NOMO-1 (cell line): ENCODE results near the gene CPLANE2.
A peak's percentile ranks its signal among the peaks of the same experiment; 100 is the strongest.
"Not testable (repeated sequence)": the region's sequence is repeated elsewhere in the genome, so short reads cannot be mapped to it uniquely, and the experiment has no call there.

ENCODE experiments used
- DNase-seq, 2 experiments: peaks; one replicate each; lab custom pipeline; 2025; ENCODE audit not compliant: unreplicated experiment in 2 of 2; lab: John Stamatoyannopoulos, UW

Gene CPLANE2

DNA sequence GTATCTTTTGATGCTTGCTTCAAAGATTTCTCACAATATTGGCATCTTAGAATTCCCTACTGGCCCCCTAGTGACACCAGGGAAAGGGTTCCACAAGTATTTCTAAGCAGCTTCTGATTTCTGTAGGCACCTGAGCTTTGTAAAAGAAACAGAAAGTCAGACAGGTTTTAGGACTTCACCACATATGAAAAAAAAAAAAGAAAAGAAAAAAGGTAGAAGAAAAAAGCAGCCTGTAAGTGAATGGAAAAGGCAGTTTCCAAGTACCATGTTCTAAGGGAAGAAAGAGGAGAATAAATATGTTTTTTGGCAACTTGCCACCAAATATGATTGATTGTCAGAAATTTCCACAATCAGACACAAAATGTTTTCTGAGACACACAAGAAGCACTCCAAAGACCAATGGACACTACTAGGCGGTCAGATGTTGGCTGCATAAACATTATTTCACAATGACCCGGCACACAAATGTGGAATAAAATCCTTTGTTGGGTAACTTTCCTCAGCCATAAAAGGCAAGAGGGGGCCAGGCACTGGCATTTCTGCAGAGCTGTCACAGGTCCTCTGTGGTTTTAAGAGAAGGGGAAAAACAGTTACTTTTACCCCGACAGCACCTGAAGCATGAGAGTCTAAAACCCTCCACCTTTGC is 12.7 kb upstream of the CPLANE2 start:
- peak; percentile 8 to 9 for DNase-seq

DNA sequence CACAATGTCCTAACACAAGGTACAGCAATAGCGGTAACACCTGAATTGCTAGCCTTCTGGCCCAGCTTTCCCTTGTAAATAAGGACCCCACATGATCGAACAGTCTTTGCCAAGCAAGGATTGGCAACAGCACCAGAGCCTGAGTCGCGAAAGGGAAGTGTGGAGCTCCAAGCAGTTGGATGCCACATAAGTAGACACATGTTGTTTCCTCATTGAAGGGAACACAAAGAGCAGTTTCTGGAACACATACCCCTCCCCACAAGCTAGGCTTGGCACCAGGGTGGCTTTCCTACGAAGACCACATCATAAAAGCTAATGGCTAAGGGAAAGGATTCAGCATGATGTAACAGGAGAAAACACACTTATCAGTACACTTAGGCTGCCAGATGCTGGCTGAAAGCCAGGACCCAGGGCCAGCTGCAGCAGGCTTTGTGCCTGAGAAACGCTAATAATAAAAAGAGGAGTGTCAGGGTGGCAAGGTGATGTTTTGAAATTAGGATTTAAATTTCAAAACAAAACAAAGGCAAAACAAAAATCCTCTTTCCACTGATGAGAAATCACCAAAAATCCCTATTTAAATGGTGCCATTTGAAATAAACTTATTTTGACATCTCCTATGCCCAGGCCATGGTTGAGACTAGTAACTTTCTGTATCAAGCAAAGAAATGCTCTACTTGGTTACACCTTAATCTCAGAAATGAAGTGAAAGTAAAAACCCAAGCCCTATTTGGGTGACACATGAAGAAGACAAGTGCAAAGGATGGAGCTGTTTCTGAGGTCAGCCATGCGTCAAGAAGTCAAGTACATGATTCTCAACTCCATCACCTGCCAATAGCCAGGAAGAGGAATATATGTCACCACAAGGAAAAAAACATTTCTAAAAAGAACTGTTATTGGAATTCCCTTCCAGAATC is 11.9 kb upstream of the CPLANE2 start:
- DNase-seq, result peak in 1 of 2 experiments; percentile 23

DNA sequence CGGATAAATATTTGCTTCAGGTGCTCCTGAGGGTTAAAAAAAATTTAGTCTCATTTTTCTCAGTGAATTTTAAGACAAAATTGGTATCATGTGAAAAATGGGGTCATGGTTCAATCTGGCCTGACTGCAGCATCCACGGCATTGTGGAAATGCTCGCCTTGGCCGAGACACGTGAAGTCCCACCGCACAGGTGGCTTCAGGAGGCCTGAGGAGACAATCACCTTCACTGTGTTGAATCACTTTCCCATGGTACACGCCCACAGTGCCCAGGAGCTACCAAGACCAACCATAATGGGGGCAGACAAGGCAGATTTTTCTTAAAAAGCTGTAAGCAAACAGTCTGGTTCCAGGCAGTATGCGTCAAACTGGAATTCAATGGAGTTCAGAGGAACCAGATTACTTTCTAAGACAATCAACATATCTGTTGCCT is 11.0 kb upstream of the CPLANE2 start:
- DNase-seq, result no peak

DNA sequence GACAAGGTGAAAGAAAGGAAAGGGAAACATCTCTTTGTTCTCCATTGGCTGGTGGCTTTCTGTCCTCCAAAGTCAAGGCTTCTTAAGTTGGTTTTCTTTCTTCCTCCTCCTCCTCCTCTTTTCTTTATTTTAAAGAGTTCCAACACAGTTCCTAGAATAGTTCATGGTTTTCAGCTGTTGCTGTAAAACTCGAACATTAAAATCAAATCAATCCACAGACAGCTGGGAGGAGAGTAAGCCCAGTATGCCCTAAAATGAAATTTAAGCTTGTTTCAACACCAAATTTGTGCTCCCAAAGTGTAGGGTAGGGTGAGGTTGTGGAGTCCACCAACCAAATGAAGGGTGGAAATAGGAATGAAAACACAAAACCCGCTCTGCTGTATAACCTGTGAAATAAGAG is 10.5 kb upstream of the CPLANE2 start:
- no peak for DNase-seq

DNA sequence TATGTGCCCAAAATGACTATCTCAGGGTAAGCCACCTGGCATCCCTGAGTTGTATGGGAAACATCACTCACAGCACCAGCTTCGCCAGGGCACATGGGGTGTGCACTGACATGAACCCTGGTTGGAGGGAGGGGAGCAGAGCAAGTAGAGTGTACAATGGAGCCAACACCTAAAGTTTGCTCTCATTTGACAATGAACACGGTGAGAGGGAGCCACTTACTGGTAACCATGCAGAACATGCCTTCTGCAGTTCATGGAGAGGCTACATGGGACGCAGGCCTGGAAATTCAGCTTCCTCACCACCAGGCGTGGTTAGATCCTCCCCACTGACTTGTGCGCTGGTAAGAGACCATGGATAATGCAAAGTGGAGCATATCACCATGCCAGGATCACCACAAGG is 10.0 kb upstream of the CPLANE2 start:
- no peak for DNase-seq

DNA sequence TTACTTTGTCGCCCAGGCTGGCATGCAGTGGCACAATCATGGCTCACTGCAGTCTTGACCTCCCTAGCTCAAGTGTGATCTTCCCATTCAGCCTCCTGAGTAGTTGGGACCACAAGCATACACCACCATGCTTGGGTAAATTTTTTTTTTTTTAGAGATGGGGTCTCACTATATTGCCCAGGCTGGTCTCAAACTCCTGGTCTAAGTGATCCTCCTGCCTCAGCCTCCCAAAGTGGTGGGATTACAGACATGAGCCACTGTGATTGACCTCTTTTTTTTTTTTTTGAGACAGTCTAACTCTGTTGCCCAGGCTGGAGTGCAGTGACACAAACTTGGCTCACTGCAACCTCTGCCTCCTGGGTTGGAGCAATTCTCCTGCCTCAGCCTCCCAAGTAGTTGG is 9.3 kb upstream of the CPLANE2 start:
- not testable (repeated sequence) for DNase-seq

DNA sequence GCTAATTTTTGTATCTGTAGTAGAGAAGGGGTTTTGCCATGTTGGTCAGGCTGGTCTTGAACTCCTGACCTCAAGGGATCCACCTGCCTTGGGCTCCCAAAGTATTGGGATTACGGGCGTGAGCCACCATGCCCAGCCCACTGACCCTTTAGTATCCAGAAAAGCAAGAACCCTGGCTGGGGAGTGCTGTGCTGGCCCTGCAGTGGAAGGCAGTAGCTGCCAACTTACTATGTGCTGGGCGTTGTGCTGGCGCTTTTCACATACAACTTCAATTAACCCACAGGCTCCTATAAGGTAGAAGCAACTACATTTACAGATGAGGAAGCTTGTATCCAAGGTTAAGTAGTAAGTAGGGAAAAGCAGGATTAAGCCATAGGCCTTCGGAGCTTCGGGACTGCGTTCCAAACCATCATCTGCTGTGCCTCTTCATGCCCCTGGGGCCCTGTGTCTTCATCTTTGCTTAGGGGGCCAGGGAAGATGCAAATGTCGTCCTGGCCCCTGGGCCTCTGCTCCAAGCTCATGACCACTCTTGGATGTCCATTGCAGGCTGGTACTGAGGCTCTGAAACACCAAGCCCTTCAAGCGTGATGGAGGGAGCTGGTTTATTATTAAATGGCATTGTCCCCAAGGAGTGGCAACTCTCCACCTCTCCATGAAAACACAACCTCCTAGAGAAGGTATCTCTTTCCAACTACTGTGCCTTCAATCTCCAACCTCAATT is 8.7 kb upstream of the CPLANE2 start:
- DNase-seq, result no peak

DNA sequence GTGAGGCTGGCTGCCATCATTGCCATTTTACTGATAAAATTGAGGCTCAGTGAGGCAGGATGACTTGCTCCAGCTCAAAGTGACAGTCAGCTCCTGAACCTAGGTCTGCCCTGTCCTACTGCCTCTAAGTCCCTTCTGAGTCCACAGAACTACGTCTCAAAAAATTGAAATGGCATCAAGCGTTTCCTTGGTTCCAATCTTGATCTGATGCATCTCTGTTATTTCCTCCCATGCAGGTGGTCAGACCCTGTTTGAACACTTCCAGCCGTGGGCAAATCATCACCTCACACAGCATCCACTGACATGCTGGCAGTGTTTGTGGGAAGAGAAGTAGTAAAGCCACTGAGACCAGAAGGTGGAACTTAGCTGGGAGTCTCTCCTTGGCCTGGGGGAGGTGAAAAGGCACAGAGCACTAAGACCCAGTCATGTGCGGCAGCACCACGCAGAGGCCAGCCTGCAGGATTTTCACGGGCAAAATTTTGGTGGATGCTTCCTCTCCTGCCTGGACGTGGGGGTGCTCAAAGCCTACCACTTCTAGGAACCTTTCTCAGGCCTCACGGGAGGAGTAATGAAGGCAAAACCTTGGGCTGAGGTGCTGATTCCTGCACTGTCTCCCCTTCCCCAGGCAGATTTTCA is 7.8 kb upstream of the CPLANE2 start:
- DNase-seq, result no peak

DNA sequence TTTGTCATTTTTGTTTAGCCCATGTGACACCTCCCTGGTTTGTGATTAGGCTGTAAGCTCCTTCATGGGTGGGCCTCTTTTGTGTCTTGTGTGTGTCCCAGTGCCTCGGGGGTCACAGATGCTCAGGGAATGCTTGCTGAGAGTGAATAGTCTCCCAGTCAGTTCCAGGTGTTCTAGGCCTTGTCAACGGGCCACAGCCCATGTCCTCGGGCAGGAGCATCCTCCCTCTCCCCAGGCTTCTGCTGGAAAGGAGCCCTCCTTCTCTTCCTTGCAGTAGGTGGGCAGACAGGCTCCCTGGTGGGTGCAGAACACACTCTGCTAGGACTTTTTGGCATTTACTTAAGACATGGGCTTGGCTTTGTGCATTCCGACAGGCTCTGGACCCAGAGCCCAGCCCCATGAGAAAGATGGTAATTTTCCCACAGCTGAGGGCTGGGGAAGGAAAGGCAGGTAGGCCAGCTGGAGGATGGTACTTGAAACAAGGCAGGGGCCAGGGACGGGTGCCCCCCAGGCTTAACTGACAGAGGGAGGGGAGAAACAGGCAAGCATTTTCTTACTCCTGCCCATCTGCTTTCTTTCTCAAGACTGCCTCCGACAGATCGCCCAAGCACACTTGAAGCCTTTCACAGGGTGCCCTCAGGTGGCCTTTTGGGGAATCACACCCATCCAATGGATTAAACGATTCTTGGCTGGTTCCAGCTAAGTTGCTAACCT is 7.1 kb upstream of the CPLANE2 start:
- DNase-seq, result peak; percentile 54 to 60

DNA sequence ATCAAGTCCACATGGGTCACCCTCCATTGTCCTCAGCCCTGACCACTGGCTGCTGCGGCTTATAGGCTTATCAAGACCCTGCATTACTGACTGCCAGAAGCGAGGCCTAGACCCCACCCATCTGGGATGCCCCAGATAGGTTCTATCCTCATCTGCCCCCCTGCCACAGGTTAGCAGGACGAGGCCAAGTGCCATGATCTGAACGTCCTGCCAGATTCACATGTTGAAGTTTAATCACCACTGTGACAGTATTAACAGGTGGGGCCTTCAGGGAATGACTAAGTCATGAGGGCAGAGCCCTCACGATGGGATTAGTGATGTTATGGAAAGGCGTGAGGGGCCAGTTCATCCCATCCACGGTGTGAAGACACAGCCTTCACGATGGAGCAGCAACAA is 6.2 kb upstream of the CPLANE2 start:
- no peak for DNase-seq

DNA sequence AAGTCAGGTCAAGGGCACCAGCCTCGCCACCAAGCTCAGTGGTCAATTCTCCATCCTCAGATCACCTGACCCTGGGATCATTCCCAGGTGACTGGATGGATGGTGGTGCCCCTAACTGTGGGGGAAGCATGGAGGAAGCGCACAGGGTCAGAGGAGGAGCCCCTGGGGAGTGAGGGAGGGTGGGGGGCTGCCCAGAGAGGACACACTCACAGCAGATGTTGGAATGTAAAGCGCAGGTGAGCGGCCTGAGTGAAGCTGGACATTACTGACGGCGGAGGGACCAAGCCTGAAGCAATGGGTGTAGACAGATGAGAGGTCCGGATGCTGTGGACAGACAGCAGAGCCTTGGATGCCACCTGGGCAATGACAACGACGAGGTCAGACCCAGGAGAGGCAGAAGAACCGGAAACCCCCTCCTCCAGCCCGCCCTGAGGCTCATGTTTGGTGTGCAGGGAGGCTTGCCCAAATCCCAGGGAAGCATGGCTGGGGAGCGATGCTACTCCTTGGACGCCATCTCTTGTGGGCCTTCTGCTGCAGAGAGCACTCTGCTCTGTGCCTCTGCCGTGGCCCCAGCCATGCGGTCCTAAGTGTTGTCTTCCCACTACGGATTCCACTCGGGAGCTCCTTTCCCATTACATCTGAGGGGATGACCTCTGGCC is 5.7 kb upstream of the CPLANE2 start:
- DNase-seq, result no peak

DNA sequence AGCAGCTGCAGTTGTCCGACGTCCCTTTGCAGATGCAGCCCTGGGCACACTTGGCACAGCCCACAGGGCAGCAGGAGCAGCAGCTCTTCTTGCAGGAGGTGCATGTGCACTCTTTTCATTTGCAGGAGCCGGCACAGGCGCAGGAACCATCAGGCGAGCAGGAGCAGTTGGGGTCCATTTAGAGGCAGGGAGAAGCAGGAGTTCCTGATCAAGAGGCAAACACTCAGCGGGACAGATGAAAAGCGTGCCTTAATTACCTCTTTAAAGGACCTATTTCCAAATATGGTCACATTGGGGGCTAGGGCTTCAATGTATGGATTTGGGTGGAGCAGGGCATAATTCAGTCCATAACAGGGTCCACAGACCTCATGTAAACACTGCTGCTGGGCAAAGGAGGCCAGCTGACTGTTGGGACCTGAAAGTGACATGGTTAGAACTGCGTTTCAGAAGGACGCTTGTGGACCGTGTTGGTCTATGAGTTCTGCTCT is 4.3 kb upstream of the CPLANE2 start:
- no peak for DNase-seq

DNA sequence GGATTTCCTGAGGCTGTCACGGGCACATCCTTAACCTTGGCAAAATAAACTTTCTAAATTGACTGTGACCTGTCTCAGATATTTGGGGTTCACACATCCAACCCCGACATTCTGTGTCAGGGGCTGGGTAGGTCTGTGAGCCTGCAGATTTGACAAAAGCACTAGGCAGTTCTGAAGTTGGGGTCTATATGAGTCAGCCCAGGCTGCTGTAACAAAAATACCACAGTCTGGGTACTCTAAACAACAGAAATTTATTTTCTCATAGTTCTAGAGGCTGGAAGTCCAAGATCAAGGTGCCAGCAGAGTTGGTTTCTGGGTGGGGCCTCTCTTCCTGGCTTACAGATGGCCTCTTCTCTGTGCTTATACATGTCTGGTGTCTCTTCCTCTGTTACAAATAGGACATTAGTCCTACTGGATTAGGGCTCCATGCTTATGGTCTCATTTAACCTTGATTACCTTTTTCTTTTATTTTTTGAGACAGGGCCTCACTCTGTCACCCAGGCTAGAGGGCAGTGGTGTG is 3.0 kb upstream of the CPLANE2 start:
- no peak for DNase-seq

DNA sequence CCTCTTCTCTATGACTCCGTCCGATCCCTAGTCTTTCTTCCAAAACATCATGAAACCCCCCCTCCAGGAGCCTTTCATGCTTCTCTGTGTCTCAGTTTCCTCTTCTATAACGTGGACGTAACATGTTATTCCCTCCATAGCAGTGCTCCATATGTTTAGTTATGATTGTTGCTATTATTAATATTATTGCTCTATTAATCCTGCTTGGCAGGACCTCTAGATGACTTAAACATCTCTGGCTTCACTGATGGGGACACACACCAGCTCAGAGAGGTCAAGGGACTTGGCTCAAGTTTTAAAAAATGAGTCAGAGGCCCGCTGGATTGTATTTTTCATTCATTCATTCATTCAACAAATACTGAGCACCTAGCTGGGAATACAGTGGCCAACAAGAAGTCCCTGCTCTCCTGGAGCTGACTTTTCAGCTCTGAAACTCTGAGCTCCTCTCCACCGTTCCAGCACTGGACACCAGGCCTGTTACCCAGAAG is 404 bp upstream of the CPLANE2 start:
- DNase-seq, result no peak

DNA sequence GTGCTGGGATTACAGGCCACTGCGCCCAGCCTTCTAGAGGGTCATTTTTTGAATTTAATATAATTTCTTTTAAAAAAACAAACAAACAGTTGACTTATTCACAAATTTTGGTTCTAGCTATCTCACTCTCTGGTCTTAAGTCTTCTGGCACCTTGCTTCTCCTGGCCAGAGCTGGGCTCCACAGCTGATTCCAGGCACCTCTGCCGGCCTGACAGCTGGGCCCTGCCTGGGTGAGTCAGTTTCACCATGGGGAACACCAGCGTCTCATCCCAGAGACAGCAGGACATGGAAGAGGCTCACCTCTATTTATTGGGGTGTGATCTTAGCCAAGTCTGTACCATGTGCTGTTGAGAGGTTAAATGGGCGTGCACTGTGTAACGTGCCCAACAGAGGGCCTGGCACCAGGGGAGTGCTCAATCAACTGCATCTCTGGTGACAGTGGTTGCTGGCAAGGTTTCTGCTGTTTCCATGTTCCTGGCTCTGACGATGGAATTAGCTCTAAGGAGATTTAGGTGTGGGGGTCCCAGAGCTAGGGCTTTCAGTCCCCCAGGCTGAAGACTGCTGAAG is 956 bp downstream of the CPLANE2 start:
- peak; percentile 33 to 34 for DNase-seq

DNA sequence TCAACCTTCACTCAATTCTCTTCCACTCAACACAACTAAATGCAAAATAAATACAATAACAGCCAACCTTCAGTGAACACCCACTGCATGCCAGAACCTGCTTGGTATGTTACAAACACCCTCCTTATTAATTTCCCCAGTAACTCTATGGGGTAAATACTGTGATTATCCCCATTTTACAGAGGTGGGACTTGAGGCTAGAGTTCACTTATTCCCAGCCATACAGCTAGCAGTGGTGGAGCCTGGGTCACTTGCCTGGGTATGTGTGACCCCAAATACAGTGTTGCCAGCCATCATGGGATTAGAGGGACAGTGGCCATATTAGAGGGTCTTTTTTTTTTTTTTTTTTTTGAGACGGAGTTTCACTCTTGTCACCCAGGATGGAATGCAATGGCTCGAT is 1.6 kb downstream of the CPLANE2 start:
- no peak for DNase-seq

DNA sequence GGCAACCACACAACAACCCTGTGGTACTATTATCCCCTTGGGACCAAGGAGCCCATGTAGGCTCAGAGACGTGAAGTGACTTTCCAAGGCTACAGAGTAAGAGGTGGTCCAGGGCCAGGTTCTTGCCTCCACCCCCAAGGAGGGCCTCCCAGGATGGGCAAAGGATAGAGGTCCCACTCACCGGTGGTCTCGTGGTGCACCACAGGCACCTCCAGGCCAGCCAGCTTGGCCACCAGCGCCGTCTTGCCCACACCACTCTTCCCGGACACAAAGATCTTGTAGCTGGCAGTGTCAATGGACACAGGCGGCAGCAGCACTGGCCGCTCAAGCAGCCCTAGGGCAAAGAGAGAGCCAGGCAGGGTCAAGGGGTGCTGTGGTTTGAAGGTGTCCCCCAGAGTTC is 3.6 kb downstream of the CPLANE2 start:
- no peak for DNase-seq

DNA sequence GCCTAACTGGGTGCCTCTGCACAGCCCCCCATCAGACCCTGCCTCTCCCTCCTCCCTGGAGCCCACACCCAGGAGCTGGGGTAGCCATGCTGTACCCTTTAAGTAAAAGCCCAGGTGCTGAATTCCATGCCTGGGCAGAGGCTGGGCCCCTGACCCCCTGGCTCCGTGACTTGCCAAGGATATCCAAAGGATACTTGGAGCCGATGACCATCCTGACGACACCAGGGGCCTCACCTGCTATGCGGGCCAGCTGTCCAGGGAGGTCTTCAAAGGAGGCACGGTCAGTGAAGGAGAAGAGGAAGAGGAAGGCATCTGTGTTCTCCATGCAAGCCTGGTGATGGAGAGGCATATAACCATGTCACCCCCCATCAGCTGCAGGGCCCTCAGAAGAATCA is 4.7 kb downstream of the CPLANE2 start:
- no peak for DNase-seq
